Adipose tissue (tissue), 3 donors: Measurements from ENCODE around the gene ELL2. TPM values are rescaled to one million over a fixed set of nuclear protein-coding genes. Genes with fewer than 3 reads are reported as not detected.
"Not testable (repeated sequence)": the region's sequence is repeated elsewhere in the genome, so short reads cannot be mapped to it uniquely, and the experiment has no call there.

ENCODE experiments used
- H3K27ac ChIP-seq: one replicate; pipeline ENCODE4 v1.5.1; 2013; ENCODE audit warnings: low read depth, low read length
- WGBS, 3 donors: extraction: QIAGEN DNeasy Blood & Tissue Kit; methylation state at CpG; one replicate each; pipeline ENCODE4 v1.1.7; 2013; 5-methylcytosine and 5-hydroxymethylcytosine counted together
- polyA plus RNA-seq, 3 donors: library from polyadenylated mRNA; stranded (reverse); fragments of 200-250 nt; gene quantifications; one replicate each; pipeline ENCODE4 v1.2.3, GENCODE V29; 2013
- donor health status: healthy with polysubstance abuse.
- donor health status: Bipolar disorder and iron deficiency.
- donor health status: healthy.

ELL2 gene
- polyA plus RNA-seq, 3 donors = 33.7 to 66.6 (median 42.6) TPM

GRCh38 chr5:95920822-95921221 is 40.8 kb downstream of the ELL2 start:
- 90 to 100% (median 98%) methylated on average over 1 of the region's 1 CpG for WGBS, 3 donors
- no peak overlapping the region for H3K27ac ChIP-seq

DNA sequence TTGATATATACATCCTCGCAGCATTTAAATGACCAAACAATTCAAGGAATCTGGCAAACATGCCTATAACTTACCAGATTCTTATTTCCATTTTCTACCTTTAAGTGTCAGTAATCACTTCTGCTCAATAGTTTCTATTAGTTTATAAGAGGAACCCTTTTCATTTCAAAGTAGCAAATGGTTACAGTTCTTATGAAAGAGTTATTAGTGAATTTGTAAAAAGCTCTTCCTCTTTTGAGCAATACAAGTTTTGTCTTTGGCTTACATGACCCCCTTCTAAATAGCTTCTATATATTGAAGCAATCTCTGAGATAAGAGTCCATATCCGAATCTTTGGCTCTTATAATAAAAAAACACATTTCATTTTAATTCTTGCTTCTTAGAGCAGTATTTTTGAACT is 42.0 kb downstream of the ELL2 start:
- WGBS, 3 donors = 48 to 82% (median 55%) methylated on average over 2 of the region's 2 CpGs
- H3K27ac ChIP-seq = no peak overlapping the region

GRCh38 chr5:95918421-95919006 is 43.1 kb downstream of the ELL2 start:
- no peak overlapping the region for H3K27ac ChIP-seq
- 72 to 83% (median 78%) methylated on average over 3 of the region's 3 CpGs for WGBS, 3 donors

GRCh38 chr5:95917207-95917606 is 44.4 kb downstream of the ELL2 start:
- no peak overlapping the region for H3K27ac ChIP-seq

- WGBS, 3 donors = 78 to 87% (median 81%) methylated on average over 4 of the region's 4 CpGs
- H3K27ac ChIP-seq = no peak overlapping the region
Observed at GRCh38 chr5:95916687-95917085, 45.0 kb downstream of the ELL2 start.

DNA sequence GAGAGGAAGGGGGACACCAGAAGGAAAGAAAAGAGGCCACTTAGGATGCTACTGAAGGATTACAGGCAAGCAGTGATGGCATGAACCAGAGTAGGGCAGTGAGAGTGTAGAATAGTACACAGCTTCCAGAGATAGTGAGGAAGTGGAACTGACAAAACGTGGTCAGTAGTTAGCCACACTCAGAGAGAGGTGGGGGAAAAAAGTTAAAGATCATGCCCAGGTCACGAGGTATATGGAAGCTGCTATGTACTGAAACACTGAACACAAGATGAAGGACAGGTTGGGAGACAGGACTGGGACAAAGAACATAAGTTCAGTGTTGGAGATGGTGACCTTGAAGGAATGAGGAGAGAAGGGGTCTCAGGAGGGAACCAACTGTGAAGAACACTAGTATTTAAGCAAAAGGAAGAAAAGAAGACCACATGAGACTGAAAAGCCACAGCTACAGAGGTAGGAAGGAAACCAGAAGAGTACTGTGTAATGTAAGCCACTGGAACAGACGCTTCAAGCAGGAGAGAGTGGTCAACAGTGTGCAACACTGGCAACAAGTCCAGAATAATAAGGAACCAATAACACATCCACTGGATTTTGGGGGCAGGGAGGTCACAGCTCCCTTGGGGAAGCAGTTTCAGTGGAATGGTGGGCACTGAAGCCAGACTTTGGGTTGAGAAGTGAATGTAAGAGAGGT is 45.5 kb downstream of the ELL2 start:
- 52 to 85% (median 60%) methylated on average over 3 of the region's 3 CpGs for WGBS, 3 donors
- H3K27ac ChIP-seq = no peak overlapping the region

DNA sequence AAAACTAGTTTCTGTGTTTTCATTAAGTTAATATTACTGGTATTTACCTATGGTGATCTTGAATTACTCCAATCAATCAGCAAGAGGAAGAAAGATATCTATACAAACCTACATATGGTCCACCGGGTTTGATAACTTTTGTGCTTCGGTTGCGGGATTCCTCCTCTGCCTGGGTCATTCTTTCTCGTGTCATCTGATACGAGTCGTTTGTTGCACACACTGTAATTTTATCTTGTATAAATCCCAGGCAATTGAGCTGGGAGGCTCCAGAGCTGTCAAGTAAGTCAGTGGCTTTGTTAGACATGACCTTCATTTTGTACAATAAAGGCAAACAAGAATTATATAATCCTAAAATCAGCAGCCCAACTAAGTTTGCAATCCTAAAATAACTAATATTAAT is 48.0 kb downstream of the ELL2 start:
- WGBS, 3 donors = 43 to 92% (median 83%) methylated on average over 6 of the region's 6 CpGs
- H3K27ac ChIP-seq = no peak overlapping the region

DNA sequence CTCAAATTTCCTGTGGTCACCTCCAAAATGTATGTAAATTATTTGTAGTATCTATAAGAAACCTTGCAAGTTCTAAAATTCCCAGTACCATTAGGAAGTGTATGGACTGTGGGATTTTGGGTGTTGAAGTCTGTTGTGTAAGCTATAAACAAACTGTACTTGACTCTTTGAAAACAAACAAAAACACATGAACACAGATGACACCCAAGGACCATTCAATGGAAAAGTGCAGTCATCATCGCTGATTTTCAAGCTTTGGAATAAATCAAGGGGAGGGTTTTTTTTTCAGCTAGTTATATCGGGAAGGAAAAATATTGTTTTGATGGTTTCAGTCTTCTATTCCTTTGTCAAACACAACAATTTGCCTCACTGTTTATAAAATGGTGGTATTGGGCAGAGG is 49.6 kb downstream of the ELL2 start:
- WGBS, 3 donors = 64 to 99% (median 79%) methylated on average over 2 of the region's 2 CpGs
- no peak overlapping the region for H3K27ac ChIP-seq

DNA sequence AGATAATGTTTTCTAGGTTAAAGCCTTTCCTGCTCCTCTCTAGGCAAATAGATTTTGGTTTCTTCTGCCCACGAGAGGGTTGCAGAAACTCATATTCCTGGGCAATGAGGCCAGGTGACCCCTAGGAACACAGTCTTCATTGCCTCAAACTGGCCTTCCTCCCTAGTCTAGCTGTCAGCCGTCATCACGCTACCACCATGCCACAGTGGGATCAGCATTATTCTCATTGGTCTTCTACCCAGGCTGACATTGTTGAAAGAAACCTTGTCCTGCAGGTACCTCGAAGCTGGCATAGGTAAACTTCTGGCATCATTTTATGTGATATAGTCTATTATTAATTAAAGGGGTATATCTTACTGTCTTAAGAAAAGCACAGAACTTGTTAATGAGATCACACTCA is 51.1 kb downstream of the ELL2 start:
- 70 to 96% (median 95%) methylated on average over 4 of the region's 4 CpGs for WGBS, 3 donors
- H3K27ac ChIP-seq = no peak overlapping the region

GRCh38 chr5:95909738-95910137 is 51.9 kb downstream of the ELL2 start:
- 86 to 90% (median 88%) methylated on average over 1 of the region's 1 CpG for WGBS, 3 donors
- no peak overlapping the region for H3K27ac ChIP-seq

GRCh38 chr5:95908799-95909198 is 52.9 kb downstream of the ELL2 start:
- no peak overlapping the region for H3K27ac ChIP-seq

GRCh38 chr5:95907740-95908706 is 53.6 kb downstream of the ELL2 start:
- 90 to 93% (median 91%) methylated on average over 5 of the region's 5 CpGs for WGBS, 3 donors
- H3K27ac ChIP-seq = no peak overlapping the region

- H3K27ac ChIP-seq = no peak overlapping the region
- 61 to 89% (median 89%) methylated on average over 5 of the region's 5 CpGs for WGBS, 3 donors
Observed at GRCh38 chr5:95907067-95907705, 54.5 kb downstream of the ELL2 start.

DNA sequence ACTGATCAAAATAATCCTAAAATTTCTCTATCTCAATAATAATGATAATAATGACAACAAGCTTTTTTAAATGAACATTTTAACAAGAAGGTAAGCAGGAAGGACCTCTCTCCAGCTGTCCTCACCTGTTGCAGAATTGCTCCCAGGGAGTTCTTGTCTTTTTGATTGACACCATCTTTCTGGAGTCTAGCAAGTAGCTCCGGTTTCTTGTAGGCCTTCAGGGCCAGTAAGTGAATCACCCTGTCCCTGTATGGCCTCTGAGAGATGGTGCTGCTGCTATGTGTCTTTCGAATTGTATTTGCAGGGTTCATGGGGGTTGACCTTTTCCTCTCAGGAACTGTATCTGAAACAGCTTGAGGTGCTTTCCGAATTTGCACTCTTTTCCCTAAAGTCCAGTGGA is 55.3 kb downstream of the ELL2 start:
- not testable (repeated sequence) for H3K27ac ChIP-seq
- WGBS, 3 donors = 58 to 92% (median 90%) methylated on average over 3 of the region's 3 CpGs

DNA sequence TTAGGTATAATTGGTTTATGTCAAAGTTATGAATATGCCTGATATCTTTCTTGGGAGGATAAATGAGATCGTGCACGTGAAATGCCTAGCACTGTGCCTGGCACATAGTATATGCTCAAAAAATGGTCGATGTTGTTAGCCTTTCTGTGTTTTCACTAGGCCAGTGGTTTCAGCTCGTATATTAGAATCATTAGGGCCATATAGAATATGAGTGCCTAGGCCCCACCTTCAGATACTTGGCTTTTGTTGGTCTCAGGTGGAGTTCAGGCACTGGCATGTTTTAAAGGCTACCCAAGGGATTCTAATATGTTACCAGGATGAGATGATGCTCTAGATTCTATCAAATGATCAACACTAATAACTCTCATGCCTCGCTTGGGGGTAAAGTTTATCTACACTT is 56.8 kb downstream of the ELL2 start:
- WGBS, 3 donors = 85 to 98% (median 87%) methylated on average over 5 of the region's 5 CpGs
- no peak overlapping the region for H3K27ac ChIP-seq

GRCh38 chr5:95903838-95904237 is 57.8 kb downstream of the ELL2 start:
- 96 to 98% (median 96%) methylated on average over 4 of the region's 4 CpGs for WGBS, 3 donors

GRCh38 chr5:95901676-95902627 is 59.7 kb downstream of the ELL2 start:
- no peak overlapping the region for H3K27ac ChIP-seq
- 66 to 91% (median 90%) methylated on average over 11 of the region's 11 CpGs for WGBS, 3 donors

More at GRCh38 chr5:95903838-95904237, 57.8 kb downstream of the ELL2 start:
- H3K27ac ChIP-seq = no peak overlapping the region
